Adrenal gland (tissue), 5 donors: ENCODE data around the gene CDC73.

Source experiments
- POLR2A ChIP-seq, 2 donors: fragments of 450-650 bp; IDR thresholded peaks; one replicate each; pipeline ENCODE4 v1.6.1; 2017; ENCODE audit warnings: antibody characterized with exemption in 2 of 2, mild to moderate bottlenecking in 2 of 2, moderate library complexity in 1 of 2
- TF ChIP-seq, protein P1 (sequence below), 6 experiments: fragments of 450-650 bp in 4 of 6; fragments of 200-600 bp in 2 of 6; sonication (generic) in 1 of 6; IDR thresholded peaks; 1 replicate in 5 of 6; 2 replicates in 1 of 6; pipeline versions ENCODE4 v1.5.1 to v1.8.0; 2016 to 2021; ENCODE audit warnings: antibody characterized with exemption in 6 of 6, mild to moderate bottlenecking in 2 of 6, moderate library complexity in 1 of 6
- donor health status: DM: no; HTN: no; CAD: no.

DNA sequence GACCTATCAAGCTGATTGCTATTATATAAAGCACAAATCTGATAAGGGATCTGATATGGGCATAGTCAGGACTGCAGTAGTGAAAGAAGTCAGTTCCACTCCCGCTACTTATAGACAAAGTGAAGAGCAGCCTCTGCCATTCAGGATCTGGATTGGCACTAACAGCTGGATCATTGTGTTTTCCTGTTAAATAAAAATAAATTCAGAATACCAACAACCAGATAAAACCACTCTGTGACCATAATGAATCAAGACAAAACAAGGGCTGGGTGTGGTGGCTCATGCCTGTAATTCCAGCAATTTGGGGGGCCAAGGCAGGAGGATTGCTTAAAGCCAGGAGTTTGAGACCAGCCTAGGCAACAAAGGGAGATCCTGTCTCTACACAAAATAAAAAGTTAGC lies 11.6 kb upstream of the CDC73 start:
- TF ChIP-seq, protein P1, sequence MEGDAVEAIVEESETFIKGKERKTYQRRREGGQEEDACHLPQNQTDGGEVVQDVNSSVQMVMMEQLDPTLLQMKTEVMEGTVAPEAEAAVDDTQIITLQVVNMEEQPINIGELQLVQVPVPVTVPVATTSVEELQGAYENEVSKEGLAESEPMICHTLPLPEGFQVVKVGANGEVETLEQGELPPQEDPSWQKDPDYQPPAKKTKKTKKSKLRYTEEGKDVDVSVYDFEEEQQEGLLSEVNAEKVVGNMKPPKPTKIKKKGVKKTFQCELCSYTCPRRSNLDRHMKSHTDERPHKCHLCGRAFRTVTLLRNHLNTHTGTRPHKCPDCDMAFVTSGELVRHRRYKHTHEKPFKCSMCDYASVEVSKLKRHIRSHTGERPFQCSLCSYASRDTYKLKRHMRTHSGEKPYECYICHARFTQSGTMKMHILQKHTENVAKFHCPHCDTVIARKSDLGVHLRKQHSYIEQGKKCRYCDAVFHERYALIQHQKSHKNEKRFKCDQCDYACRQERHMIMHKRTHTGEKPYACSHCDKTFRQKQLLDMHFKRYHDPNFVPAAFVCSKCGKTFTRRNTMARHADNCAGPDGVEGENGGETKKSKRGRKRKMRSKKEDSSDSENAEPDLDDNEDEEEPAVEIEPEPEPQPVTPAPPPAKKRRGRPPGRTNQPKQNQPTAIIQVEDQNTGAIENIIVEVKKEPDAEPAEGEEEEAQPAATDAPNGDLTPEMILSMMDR (IDR thresholded peaks at IDR 0.05), result no peak
- no peak for TF ChIP-seq POLR2A (IDR thresholded peaks at IDR 0.05)
